OCI-LY1 (cell line): ENCODE results near the gene WDPCP.

ENCODE experiments used
- CTCF ChIP-seq: fragments of 200-600 bp; sonication (generic), shearing (Covaris generic); IDR thresholded peaks from 2 replicates; pipeline ENCODE4 v1.5.1; 2017; ENCODE audit warnings: mild to moderate bottlenecking, antibody characterized with exemption, low read length, moderate library complexity, mixed read lengths
- EZH2 ChIP-seq: fragments of 200-600 bp; sonication (generic), shearing (Covaris generic); IDR thresholded peaks from 2 replicates; pipeline ENCODE4 v1.8.0; 2017; ENCODE audit warnings: borderline replicate concordance, mixed run types, mild to moderate bottlenecking, antibody characterized with exemption, low read length, moderate library complexity, mixed read lengths

- TF ChIP-seq CTCF (no peak), EZH2 (no peak)
Observed at GRCh38 chr2:63494968-63495367, 93.3 kb downstream of the WDPCP start.
